Karpas-422 (cell line): ENCODE results near the gene ZNF121. TPM values are rescaled to one million over a fixed set of nuclear protein-coding genes. Genes with fewer than 3 reads are reported as not detected.
A peak's percentile ranks its signal among the peaks of the same experiment; 100 is the strongest.
"Not testable (repeated sequence)": the region's sequence is repeated elsewhere in the genome, so short reads cannot be mapped to it uniquely, and the experiment has no call there.

Experiments used
- DNase-seq: peaks from one replicate; pipeline ENCODE4 v3.0.0-alpha.2; 2015
- H2AFZ ChIP-seq: fragments of 200-600 bp; sonication (generic); 2 replicates; pipeline ENCODE4 v1.6.1; 2014; ENCODE audit warnings: antibody characterized with exemption, low read length, mixed read lengths
- H3K27ac ChIP-seq: fragments of 200-600 bp; sonication (generic); 2 replicates; pipeline ENCODE4 v1.5.1; 2014; ENCODE audit warnings: mild to moderate bottlenecking, low read length, moderate library complexity
- H3K27me3 ChIP-seq: fragments of 200-600 bp; sonication (generic); 2 replicates; pipeline ENCODE4 v1.6.1; 2014; ENCODE audit warnings: low read length, mixed read lengths
- H3K36me3 ChIP-seq: fragments of 200-600 bp; sonication (generic); 2 replicates; pipeline ENCODE4 v1.6.1; 2014; ENCODE audit warnings: low read length, mixed read lengths; ENCODE audit not compliant: insufficient read depth
- H3K4me1 ChIP-seq: fragments of 200-600 bp; sonication (generic); 2 replicates; pipeline ENCODE4 v1.6.1; 2014; ENCODE audit warnings: mild to moderate bottlenecking, low read length, mixed read lengths
- H3K4me2 ChIP-seq: fragments of 200-600 bp; sonication (generic); 2 replicates; pipeline ENCODE4 v1.6.1; 2014; ENCODE audit warnings: low read length, low read depth, mild to moderate bottlenecking; ENCODE audit not compliant: poor library complexity, severe bottlenecking
- H3K4me3 ChIP-seq: fragments of 200-600 bp; sonication (generic); 2 replicates; pipeline ENCODE4 v1.5.1; 2014; ENCODE audit warnings: mild to moderate bottlenecking, antibody characterized with exemption, low read length, mixed read lengths
- H3K79me2 ChIP-seq: fragments of 200-600 bp; sonication (generic); 2 replicates; pipeline ENCODE4 v1.6.1; 2014; ENCODE audit warnings: mild to moderate bottlenecking, low read length, mixed read lengths
- H3K9ac ChIP-seq: fragments of 200-600 bp; sonication (generic); 2 replicates; pipeline ENCODE4 v1.6.0; 2014; ENCODE audit warnings: low read length
- H3K9me2 ChIP-seq: fragments of 200-600 bp; sonication (generic), shearing (Covaris generic); replicated peaks from 2 replicates; pipeline ENCODE4 v1.6.0; 2014; ENCODE audit warnings: mild to moderate bottlenecking, low read length, moderate library complexity; ENCODE audit not compliant: insufficient read depth
- H3K9me3 ChIP-seq: fragments of 300-700, 200-600 bp; sonication (generic); 2 replicates; pipeline ENCODE4 v1.6.1; 2014; ENCODE audit warnings: low read length, mixed read lengths
- H4K20me1 ChIP-seq: fragments of 200-600 bp; sonication (generic); 2 replicates; pipeline ENCODE4 v1.6.1; 2014; ENCODE audit warnings: mild to moderate bottlenecking, antibody characterized with exemption, low read length, low read depth; ENCODE audit not compliant: insufficient read depth
- total RNA-seq: library from RNA; depleted of rRNA; stranded (reverse); fragments of >200 nt; shearing (Covaris generic); gene quantifications from 2 replicates; pipeline ENCODE4 v1.2.3, GENCODE V29; 2014; ENCODE audit warnings: low replicate concordance

Gene ZNF121
- total RNA-seq, 1 experiment from 2014 or later, result 77.6 TPM

- no peak overlapping the region for H3K27ac ChIP-seq
- H2AFZ ChIP-seq, result no peak overlapping the region
- no peak overlapping the region for H3K4me2 ChIP-seq
These were observed 31.6 kb downstream of the ZNF121 start for GRCh38 chr19:9552536-9553274.

DNA sequence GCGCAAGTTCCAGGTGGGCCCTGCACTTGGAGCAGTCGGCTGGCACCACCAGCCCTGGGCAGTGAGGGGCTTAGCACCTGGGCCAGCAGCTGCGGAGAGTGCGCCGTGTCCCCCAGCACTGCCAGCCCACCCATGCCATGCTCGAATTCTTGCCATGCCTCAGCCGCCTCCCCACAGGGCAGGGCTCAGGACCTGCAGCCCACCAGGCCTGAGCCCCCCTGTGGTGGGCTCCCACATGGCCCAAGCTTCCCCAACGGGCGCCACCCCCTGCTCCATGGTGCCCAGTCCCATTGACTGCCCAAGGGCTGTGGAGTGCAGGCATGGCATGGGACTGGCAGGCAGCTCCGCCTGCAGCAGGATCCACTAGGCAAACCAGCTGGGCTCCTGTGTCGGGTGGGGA lies 36.4 kb downstream of the ZNF121 start:
- DNase-seq, result no peak
- H3K4me3 ChIP-seq, result no peak overlapping the region
- no peaks in the 10 kb centered on the region for H3K27me3 ChIP-seq
- H3K4me1 ChIP-seq, result no peaks in the 10 kb centered on the region
- no peaks in the 10 kb centered on the region for H3K79me2 ChIP-seq
- no peaks in the 10 kb centered on the region; the same call in 1 of the 2 replicates for H3K9me3 ChIP-seq
- no peak overlapping the region for H2AFZ ChIP-seq
- no peaks in the 10 kb centered on the region for H3K9me2 ChIP-seq
- H3K27ac ChIP-seq, result no peak overlapping the region
- no peak overlapping the region for H3K9ac ChIP-seq
- no peaks in the 10 kb centered on the region for H4K20me1 ChIP-seq
- no peaks in the 10 kb centered on the region; the same call in 1 of the 2 replicates for H3K36me3 ChIP-seq
- no peak overlapping the region for H3K4me2 ChIP-seq

More at GRCh38 chr19:9552536-9553274, 31.6 kb downstream of the ZNF121 start:
- Histone ChIP-seq H3K4me1 (no peaks in the 10 kb centered on the region), H3K9ac (no peak overlapping the region), H3K79me2 (no peaks in the 10 kb centered on the region), H3K9me3 (no peaks in the 10 kb centered on the region; the same call in none of the 2 replicates), H3K36me3 (peaks cover 7% of the 10 kb centered on the region; the same call in 1 of the 2 replicates), H3K4me3 (no peak overlapping the region), H3K27me3 (no peaks in the 10 kb centered on the region), H4K20me1 (no peaks in the 10 kb centered on the region), H3K9me2 (no peaks in the 10 kb centered on the region)
- no peak for DNase-seq

DNA sequence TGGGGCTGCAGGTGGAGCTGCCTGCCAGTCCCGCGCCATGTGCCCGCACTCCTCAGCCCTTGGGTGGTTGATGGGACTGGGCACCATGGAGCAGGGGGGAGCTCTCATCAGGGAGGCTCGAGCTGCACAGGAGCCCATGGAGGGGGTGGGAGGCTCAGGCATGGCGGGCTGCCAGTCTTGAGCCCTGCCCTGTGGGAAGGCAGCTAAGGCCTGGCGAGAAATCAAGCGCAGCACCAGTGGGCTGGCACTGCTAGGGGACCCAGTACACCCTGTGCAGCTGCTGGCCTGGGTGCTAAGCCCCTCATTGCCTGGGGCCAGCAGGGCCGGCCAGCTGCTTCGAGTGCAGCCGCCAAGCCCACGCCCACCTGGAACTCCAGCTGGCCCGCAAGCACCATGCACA lies 43.0 kb downstream of the ZNF121 start:
- H2AFZ ChIP-seq, H3K9me2 ChIP-seq, H3K4me3 ChIP-seq, H3K36me3 ChIP-seq, H3K9ac ChIP-seq, DNase-seq, H3K27me3 ChIP-seq, H3K27ac ChIP-seq, H3K4me1 ChIP-seq, H3K9me3 ChIP-seq, H4K20me1 ChIP-seq, H3K4me2 ChIP-seq: not testable (repeated sequence)
- peaks cover 15% of the 10 kb centered on the region for H3K79me2 ChIP-seq

DNA sequence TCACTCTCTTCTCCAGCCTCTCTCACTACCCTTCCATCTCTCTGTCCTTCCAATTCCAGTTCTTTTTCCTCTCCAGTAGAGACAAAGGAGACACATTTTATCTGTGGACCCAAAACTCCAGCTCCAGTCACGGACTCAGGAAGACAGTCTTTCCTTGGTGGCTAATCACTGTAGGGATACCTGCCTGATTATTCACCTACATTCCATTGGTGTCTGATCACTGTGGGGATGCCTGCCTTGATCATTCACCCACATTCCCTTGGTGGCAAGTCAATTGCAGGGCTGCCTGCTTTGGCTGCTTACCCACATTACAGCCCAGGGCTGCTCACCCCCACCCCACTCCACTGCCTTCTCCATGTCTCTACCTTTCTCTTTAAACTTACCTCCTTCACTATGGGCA lies 44.4 kb downstream of the ZNF121 start:
- H3K4me1 ChIP-seq, DNase-seq, H2AFZ ChIP-seq, H3K9me2 ChIP-seq, H3K9me3 ChIP-seq, H3K4me2 ChIP-seq, H3K27ac ChIP-seq, H3K9ac ChIP-seq, H4K20me1 ChIP-seq, H3K27me3 ChIP-seq, H3K4me3 ChIP-seq: not testable (repeated sequence)
- H3K36me3 ChIP-seq, result peaks cover 16% of the 10 kb centered on the region
- H3K79me2 ChIP-seq, result peaks cover 20% of the 10 kb centered on the region

- H3K4me1 ChIP-seq, H3K9me2 ChIP-seq, H3K27ac ChIP-seq, H3K27me3 ChIP-seq, H2AFZ ChIP-seq, DNase-seq, H4K20me1 ChIP-seq, H3K9me3 ChIP-seq, H3K9ac ChIP-seq: not testable (repeated sequence)
- Histone ChIP-seq H3K4me3 (peak overlapping the region; percentile 74; the same call in 1 of the 2 replicates), H3K36me3 (peaks cover 20% of the 10 kb centered on the region), H3K4me2 (peak overlapping the region; percentile 69), H3K79me2 (peaks cover 20% of the 10 kb centered on the region)
These were observed 45.1 kb downstream of the ZNF121 start for GRCh38 chr19:9539201-9539600.

GRCh38 chr19:9538183-9539058 lies 45.9 kb downstream of the ZNF121 start, which contains the start of gene ZNF426:
TSS of gene ZNF426 (minus strand) at chr19:9538645. CDS start at chr19:9536232, 2,413 bp downstream.
- Histone ChIP-seq H3K27me3 (no peaks in the 10 kb centered on the region), H3K4me3 (peak within 1 kb of the TSS; percentile 74), H2AFZ (no peak within 1 kb of the TSS; the same call in 1 of the 2 replicates)

GRCh38 chr19:9535934-9536333 lies 48.4 kb downstream of the ZNF121 start:
- Histone ChIP-seq H3K27me3 (no peaks in the 10 kb centered on the region), H3K9ac (no peak overlapping the region), H3K79me2 (peaks cover 20% of the 10 kb centered on the region), H4K20me1 (no peaks in the 10 kb centered on the region), H3K36me3 (peaks cover 51% of the 10 kb centered on the region), H3K4me3 (no peak overlapping the region), H2AFZ (no peak overlapping the region), H3K4me1 (no peaks in the 10 kb centered on the region), H3K9me3 (peaks cover 15% of the 10 kb centered on the region), H3K9me2 (no peaks in the 10 kb centered on the region), H3K4me2 (no peak overlapping the region), H3K27ac (no peak overlapping the region)
- DNase-seq, result no peak

More at GRCh38 chr19:9538183-9539058, 45.9 kb downstream of the ZNF121 start, which contains the start of gene ZNF426:
- H3K27ac ChIP-seq, result peak within 1 kb of the TSS; percentile 50
- peak; percentile 92 for DNase-seq
- H3K9me2 ChIP-seq, result no peaks in the 10 kb centered on the region
- no peaks in the 10 kb centered on the region for H4K20me1 ChIP-seq
- H3K9me3 ChIP-seq, result peaks cover 8% of the 10 kb centered on the region
- H3K79me2 ChIP-seq, result peaks cover 20% of the 10 kb centered on the region
- H3K4me2 ChIP-seq, result peak within 1 kb of the TSS; percentile 69
- no peaks in the 10 kb centered on the region for H3K4me1 ChIP-seq
- peak within 1 kb of the TSS; percentile 82 for H3K9ac ChIP-seq
- peaks cover 28% of the 10 kb centered on the region for H3K36me3 ChIP-seq

DNA sequence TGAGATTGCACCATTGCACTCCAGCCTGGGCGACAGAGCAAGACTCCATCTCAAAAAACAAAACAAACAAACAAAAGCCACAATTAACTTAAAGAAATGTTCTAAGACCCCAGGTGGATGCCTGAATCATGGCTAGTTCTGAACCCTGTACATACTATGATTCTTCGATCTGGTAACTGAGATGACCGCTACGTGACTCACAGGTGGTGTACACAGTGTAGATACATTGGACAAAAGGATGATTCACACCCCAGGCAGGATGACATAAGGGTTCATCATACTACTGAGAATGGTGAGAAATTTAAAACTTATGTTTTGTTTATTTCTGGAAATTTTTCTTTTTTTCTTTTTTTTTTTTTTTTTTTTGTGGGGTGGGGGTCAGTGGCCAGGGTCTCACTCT lies 52.4 kb downstream of the ZNF121 start:
- H3K4me3 ChIP-seq, result no peak overlapping the region

More for the DNA sequence above, 52.4 kb downstream of the ZNF121 start:
- no peaks in the 10 kb centered on the region for H3K9me2 ChIP-seq
- H3K4me2 ChIP-seq, result no peak overlapping the region
- no peaks in the 10 kb centered on the region for H3K4me1 ChIP-seq
- no peak overlapping the region for H2AFZ ChIP-seq
- no peaks in the 10 kb centered on the region for H3K27me3 ChIP-seq
- no peak overlapping the region for H3K27ac ChIP-seq
- DNase-seq, result no peak
- no peak overlapping the region for H3K9ac ChIP-seq
- peaks cover 87% of the 10 kb centered on the region for H3K36me3 ChIP-seq
- H3K9me3 ChIP-seq, result peaks cover 46% of the 10 kb centered on the region
- H3K79me2 ChIP-seq, result 0 out of 2 replicates have a peak, but pooled peaks cover 5% of the 10 kb centered on the region
- no peaks in the 10 kb centered on the region for H4K20me1 ChIP-seq
